UCSD-AML1 (cell line): ENCODE results near the gene MTA2.
A peak's percentile ranks its signal among the peaks of the same experiment; 100 is the strongest.
"Not testable (repeated sequence)": the region's sequence is repeated elsewhere in the genome, so short reads cannot be mapped to it uniquely, and the experiment has no call there.

ENCODE experiments used
- DNase-seq: peaks from one replicate; lab custom pipeline; 2025; ENCODE audit not compliant: unreplicated experiment; lab: John Stamatoyannopoulos, UW

MTA2 gene

GRCh38 chr11:62567018-62567633, 34.5 kb downstream of the MTA2 start:
- no peak for DNase-seq

- no peak for DNase-seq
Measured at GRCh38 chr11:62566247-62566646, 35.4 kb downstream of the MTA2 start.

- no peak for DNase-seq
Measured at GRCh38 chr11:62565100-62565802, 36.4 kb downstream of the MTA2 start.

- not testable (repeated sequence) for DNase-seq
Measured at GRCh38 chr11:62561677-62562230, 39.9 kb downstream of the MTA2 start.

GRCh38 chr11:62560566-62561103, 41.0 kb downstream of the MTA2 start:
- peak; percentile 75 for DNase-seq

- DNase-seq = not testable (repeated sequence)
Measured at GRCh38 chr11:62559626-62560025, 42.0 kb downstream of the MTA2 start.

GRCh38 chr11:62559204-62559603, 42.5 kb downstream of the MTA2 start:
- DNase-seq = no peak

GRCh38 chr11:62558669-62559068, 43.0 kb downstream of the MTA2 start:
- DNase-seq = no peak

- no peak for DNase-seq
Measured at GRCh38 chr11:62556875-62557631, 44.6 kb downstream of the MTA2 start.

- peak; percentile 92 for DNase-seq
Measured at GRCh38 chr11:62556108-62556874, 45.4 kb downstream of the MTA2 start.

- peak; percentile 58 for DNase-seq
Measured at GRCh38 chr11:62555464-62556107, 46.1 kb downstream of the MTA2 start.

- no peak for DNase-seq
Measured at GRCh38 chr11:62554387-62555167, 47.1 kb downstream of the MTA2 start.

GRCh38 chr11:62553839-62554361, 47.8 kb downstream of the MTA2 start:
- no peak for DNase-seq

- DNase-seq = peak; percentile 88
Measured at GRCh38 chr11:62553080-62553838, 48.4 kb downstream of the MTA2 start.

GRCh38 chr11:62552485-62553079, 49.1 kb downstream of the MTA2 start:
- no peak for DNase-seq

- not testable (repeated sequence) for DNase-seq
Measured at GRCh38 chr11:62550478-62550877, 51.2 kb downstream of the MTA2 start.

- DNase-seq = no peak
Measured at GRCh38 chr11:62548545-62549335, 52.9 kb downstream of the MTA2 start.
